ENCODE data around the gene PMEPA1.

PMEPA1 gene

GRCh38 chr20:57659517-57660180 lies 50.2 kb downstream of the PMEPA1 start:
- DNase-seq, result no peak

- DNase-seq, result no peak
Observed at GRCh38 chr20:57658833-57659516, 50.8 kb downstream of the PMEPA1 start.

GRCh38 chr20:57658447-57658832 lies 51.4 kb downstream of the PMEPA1 start:
- no peak for DNase-seq

DNA sequence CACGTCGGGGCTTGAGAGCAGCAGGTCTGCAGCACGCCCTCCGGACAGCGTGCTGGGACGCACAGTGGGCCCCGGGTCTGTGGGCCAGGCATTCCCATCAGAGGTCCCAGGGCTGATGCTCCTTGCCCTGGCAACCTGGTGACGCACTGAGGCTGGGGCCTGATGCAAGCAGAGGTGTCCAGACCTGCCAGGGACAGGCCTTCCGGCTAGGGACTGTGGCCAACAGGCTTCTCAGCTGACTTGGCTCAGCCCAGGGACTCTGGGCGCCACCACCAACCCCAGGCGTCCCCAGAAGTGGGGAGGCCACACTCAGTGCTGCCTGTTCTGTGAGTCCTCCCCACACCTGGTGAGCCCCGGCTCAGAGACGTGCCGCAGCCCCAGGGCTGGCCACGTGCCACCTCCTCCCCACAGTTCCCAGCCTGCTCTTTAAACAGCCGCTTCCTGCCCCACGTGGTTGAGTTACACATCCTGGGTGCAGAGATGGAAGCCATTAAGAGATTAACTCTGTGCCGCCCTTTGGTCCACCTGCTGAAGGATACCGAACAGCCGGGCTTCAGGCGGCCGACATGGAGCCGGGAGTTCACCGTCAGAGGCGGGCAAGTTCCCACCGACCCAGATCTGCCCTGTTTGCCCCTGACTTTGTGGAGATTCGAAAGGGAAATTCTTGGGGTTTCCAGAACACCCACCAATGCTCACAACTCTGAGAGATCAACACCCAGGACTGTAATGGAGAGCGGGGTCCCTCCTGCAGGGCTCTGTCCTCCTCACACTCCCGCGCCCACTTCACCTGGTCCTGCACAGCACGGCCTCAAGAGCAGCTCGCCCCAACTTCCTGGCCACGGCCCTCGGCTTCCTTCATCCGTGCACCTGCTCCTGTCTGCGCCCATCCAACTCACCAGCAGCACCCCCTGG lies 52.0 kb downstream of the PMEPA1 start:
- DNase-seq, result peak; percentile 75

DNA sequence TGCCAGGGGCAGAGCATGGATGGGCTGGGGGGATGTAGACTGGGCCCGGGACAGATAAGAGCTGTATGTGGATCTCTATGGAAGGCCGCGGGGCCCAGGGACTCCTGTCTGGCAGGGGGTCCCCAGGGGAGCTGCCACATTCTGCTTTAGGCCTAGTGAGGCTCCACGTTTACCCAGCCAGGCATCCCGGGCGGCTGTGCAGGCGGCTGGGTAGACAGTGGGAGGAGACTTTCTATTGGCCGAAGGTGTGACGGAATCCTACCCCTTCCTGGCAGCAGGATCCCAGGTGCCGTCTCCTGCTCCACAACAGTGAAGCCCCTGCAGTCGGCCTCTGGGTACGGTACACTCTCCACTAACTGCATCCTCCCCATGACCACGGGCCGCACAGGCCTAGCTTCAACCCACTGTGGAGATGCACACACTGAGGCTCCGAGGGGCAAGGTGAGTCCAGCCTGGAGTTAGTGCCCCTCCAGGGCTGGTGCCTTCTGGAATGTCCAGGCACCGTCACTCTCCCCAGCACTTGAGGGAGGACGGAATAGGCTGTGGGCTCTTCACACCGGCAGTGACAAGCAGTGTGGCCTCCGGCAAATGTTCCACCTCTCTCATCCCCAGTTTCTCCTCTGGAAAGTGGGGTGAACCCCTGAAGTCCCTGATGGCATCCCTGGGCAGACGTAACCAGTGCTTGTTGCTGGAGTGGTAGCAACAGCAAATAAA lies 52.8 kb downstream of the PMEPA1 start:
- DNase-seq, result no peak

DNA sequence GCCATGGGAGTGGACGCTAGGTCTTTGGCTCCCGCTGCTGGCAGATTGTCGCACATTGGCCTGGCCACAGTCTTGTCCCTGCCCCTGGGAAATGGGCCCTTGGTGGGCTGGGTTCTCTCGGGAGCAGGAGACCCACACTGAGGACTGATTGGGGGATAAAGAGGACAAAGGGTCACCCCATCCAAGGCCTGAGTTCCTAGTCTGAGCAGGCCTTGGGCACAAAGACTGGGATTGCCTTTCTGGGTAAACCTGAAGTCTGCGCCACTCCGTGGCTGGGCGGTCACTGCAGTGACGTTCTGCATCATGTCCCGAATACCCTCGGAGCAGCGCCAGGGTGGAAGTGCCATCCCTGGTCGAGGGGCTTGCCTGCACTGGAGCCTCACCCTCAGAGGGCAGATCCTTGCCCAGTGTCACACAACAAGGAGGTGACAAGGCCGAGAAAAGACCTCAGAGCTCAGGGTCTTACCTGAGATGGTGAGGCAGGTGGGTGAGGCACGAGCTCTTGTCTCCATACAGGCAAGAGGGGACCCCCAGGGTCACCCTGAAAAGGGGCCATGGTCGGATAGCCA lies 53.5 kb downstream of the PMEPA1 start:
- DNase-seq, result no peak

DNA sequence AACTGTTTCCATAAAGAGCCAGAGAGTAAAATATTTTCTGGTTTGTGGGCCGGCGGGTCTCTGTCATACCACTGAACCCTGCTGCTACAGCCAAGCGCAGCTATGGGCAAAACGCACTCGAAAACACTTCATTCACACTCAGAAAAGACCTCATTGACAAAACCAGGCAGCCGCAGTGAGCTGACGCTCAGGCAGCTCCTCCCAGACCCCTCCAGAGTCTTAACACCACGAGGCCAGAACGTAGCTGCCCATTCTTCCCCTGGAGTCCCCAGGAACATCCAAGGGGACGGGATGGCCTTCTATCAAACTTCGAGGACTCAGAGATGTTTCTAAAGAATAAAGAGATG lies 54.0 kb downstream of the PMEPA1 start:
- DNase-seq, result no peak

GRCh38 chr20:57654998-57655808 lies 54.6 kb downstream of the PMEPA1 start:
- no peak for DNase-seq

GRCh38 chr20:57654363-57654997 lies 55.3 kb downstream of the PMEPA1 start:
- peak; percentile 73 for DNase-seq

GRCh38 chr20:57653910-57654309 lies 55.9 kb downstream of the PMEPA1 start:
- DNase-seq, result no peak

- no peak for DNase-seq
Observed at GRCh38 chr20:57653546-57653900, 56.3 kb downstream of the PMEPA1 start.

- no peak for DNase-seq
Observed at GRCh38 chr20:57652606-57653545, 56.9 kb downstream of the PMEPA1 start.

DNA sequence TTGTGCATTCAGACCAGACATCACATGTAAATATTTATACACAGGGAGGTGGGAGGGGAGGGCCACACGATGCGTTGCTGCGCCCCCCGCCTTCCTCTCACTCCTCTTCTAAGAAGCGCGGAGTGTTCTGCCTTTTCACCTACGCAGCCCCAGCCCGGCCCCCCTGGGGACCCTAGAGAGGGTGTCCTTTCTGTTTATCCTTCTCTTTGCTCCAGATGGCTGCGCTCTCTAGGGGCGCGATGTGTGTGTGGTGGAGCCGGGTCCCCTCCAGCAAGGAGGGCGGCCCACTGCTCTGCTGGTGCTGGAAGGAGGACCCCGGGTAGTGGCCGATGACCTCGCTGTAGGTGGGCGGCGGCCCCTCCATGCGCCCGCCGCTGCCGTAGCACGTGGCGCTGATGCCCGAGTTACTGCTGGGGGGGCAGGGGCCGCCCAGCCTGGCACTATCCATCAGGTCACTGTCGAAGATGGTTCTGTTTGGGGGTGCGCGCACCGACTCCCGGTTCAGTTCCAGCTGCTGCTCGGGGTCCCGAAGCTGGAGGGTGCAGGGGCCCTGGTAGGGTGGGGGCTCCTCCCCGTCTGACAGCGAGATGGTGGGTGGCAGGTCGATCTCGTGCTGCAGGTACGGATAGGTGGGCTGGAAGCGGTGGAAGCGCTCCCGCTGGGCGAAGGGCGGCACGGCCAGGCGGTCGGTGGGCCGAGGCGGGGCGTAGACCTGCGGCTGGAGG lies 57.8 kb downstream of the PMEPA1 start:
- DNase-seq, result no peak

DNA sequence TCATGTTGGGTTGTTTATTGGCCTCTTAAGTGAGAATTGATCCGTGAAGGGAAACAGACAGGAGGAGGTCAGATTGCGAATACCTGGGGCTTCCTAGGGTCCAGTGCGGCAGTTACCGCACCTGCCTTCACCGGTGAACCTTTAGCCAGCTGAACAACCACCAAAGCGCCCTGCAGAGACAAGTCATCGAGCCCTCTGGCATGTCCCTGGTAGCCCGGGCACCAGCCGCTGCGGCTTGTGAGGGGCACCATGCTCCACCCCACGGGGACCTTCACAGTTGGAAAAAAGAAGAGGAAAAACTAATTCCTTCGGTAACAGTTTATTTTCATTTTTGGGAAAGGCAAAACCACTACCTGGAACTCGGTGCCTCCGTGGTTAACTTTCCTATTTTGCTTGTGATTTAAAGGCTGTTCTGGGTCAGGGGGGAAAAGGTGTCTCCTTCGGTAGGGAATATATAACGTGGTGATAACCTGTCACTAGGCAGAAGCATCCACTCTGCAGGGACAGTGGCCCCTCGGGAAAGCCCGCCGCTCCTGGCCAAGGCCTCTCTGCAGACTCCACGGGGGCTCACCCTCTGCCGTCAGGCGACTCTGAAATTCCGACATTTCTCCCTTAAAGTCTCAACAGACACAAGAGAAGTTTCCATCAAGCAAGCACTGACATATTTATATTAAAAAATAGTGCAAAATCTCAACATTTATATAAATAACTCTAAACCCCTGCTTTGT lies 58.9 kb downstream of the PMEPA1 start:
- no peak for DNase-seq

DNA sequence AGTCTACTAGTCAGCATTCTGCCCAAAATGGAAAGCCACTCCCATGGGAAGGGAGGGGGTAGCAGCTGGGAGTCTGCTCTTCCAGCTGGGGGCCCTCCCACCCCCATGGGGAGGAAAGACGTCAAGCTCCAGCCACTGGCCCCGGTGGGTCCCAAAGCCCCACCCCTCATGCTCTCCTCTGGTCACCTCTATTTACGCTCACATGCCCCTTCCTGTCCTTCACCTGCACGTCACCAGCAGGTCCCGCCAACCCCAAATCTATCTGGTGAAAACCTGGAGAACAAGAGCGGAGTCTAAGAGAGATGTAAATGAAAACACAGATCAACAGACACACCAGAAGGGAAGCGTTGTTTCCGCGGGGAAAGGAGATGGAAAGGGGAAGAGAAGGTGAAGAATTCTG lies 59.5 kb downstream of the PMEPA1 start:
- no peak for DNase-seq

DNA sequence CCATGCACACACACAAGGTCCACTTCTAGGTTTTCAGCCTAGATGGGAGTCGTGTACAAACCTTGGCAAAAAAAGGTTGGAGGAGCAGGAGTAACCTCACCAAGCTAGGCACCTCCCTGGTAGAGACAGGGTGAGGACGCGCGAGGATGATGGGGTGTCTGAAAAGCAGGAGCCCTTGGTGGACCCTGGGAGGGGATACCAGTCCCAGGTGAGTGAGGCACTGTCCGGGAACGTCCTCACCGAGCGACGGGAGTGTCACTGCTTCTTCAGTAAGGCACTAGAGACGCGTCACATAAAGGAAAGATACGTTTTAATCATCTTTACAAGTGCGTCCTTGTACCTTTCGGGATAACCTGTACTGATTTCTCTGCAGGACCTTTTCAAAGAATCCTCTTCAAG lies 60.2 kb downstream of the PMEPA1 start:
- DNase-seq, result no peak

GRCh38 chr20:57648878-57649616 lies 60.8 kb downstream of the PMEPA1 start:
- no peak for DNase-seq
